ENCODE measurements around the gene LRRC49. TPM values are rescaled to one million over a fixed set of nuclear protein-coding genes. Genes with fewer than 3 reads are reported as not detected.

LRRC49 gene
- total RNA-seq, 1 experiment from 2014 or later: 8.3 TPM

- Mint-ChIP-seq H3K4me3 (no peak overlapping the region), H3K9me3 (no peaks in the 10 kb centered on the region), H3K4me1 (no peaks in the 10 kb centered on the region), H3K27me3 (ENCODE audit: low read depth) (no peaks in the 10 kb centered on the region), H3K27ac (no peak overlapping the region), H3K36me3 (ENCODE audit: insufficient read depth in 1 of 3, low read depth in 3 of 3) (no peaks in the 10 kb centered on the region)
- H2BK5ac ChIP-seq (ENCODE audit: insufficient read length, low read length): no peak overlapping the region
- no peaks in the 10 kb centered on the region for H3K79me1 ChIP-seq (ENCODE audit: insufficient read depth, low read depth, low read length, poor library complexity, severe bottlenecking)
- no peak for TF ChIP-seq CTCF (conservative IDR thresholded peaks at IDR 0.05)
- no CpG with 5 or more reads among the region's 3 CpGs for WGBS (ENCODE audit: extremely low coverage, insufficient read length, low lambda C conversion rate)
- no peak overlapping the region for H4K91ac ChIP-seq (ENCODE audit: insufficient read length, low read depth, low read length)
- no peak for DNase-seq
- H2AFZ ChIP-seq (ENCODE audit: low read length): no peak overlapping the region
- H2BK20ac ChIP-seq (ENCODE audit: low read depth, low read length, poor library complexity, severe bottlenecking): no peak overlapping the region
- no peak overlapping the region for H3K9ac ChIP-seq (ENCODE audit: extremely low read depth, insufficient read length, low read length)
- no peak overlapping the region for H2AK5ac ChIP-seq (ENCODE audit: insufficient read length, low read length)
- no peak overlapping the region for H3K27ac ChIP-seq (ENCODE audit: insufficient read length, low read depth, low read length)
- no peak overlapping the region for H3K56ac ChIP-seq (ENCODE audit: insufficient read length, low read depth, low read length)
- H2BK15ac ChIP-seq (ENCODE audit: low read depth, low read length): no peak overlapping the region
- H4K8ac ChIP-seq (replicated peaks; ENCODE audit: insufficient read length, low read depth, low read length): no peak overlapping the region
- H4K20me1 ChIP-seq (ENCODE audit: control insufficient read depth, insufficient read depth, insufficient read length): no peaks in the 10 kb centered on the region
- no peaks in the 10 kb centered on the region for H3K4me1 ChIP-seq (ENCODE audit: insufficient read depth, low read length)
- no peaks in the 10 kb centered on the region for H3K79me2 ChIP-seq (ENCODE audit: insufficient read depth, low read length)
- no peaks in the 10 kb centered on the region for H3K23me2 ChIP-seq (ENCODE audit: insufficient read length, low read depth, low read length, poor library complexity, severe bottlenecking)
- H3K14ac ChIP-seq (ENCODE audit: insufficient read depth, low read length): no peak overlapping the region
- H3K27me3 ChIP-seq (ENCODE audit: insufficient read depth, low read length): no peaks in the 10 kb centered on the region
- no peak overlapping the region for H3K23ac ChIP-seq (ENCODE audit: insufficient read length, low read depth, low read length)
- no peak overlapping the region for H3T11ph ChIP-seq (ENCODE audit: low read length)
- no peak overlapping the region for H2BK12ac ChIP-seq (ENCODE audit: insufficient read length, low read depth, low read length)
- H3K9me3 ChIP-seq (ENCODE audit: control insufficient read depth, low read depth, low read length): no peaks in the 10 kb centered on the region
- no peak overlapping the region for H2BK120ac ChIP-seq (ENCODE audit: low read depth, low read length, poor library complexity, severe bottlenecking)
- no peak overlapping the region for H3K4ac ChIP-seq (ENCODE audit: low read depth, low read length)
- no peak overlapping the region for H3K18ac ChIP-seq (ENCODE audit: insufficient read length, low read depth, low read length)
- H4K5ac ChIP-seq (ENCODE audit: insufficient read length, low read depth, low read length): no peak overlapping the region
- no peak overlapping the region for H3K4me2 ChIP-seq (ENCODE audit: insufficient read depth, insufficient read length, low read length)
Measured at GRCh38 chr15:70933411-70933810, 40.8 kb downstream of the LRRC49 start.
